WTC11 (cell line): Measurements from ENCODE around the gene IPO13. TPM values are rescaled to one million over a fixed set of nuclear protein-coding genes. Genes with fewer than 3 reads are reported as not detected.

Experiments
- ATAC-seq: fragments of 200-7000 bp; cut with Tn5 transposase; 2 replicates; pipeline ENCODE4 v1.10.0; 2021; ENCODE audit warnings: mild to moderate bottlenecking, moderate library complexity
- CTCF ChIA-PET: fragments of 300-600 bp; sonication (Branson Sonifier 250); formaldehyde crosslinking; loops from one replicate; lab custom pipeline; 2021; ENCODE audit warnings: antibody characterized with exemption; lab: Charles Lee
- POLR2A ChIA-PET: fragments of 350-600 bp; sonication (Branson Sonifier 250); formaldehyde crosslinking; loops from one replicate; lab custom pipeline; 2021; ENCODE audit warnings: antibody characterized with exemption; lab: Charles Lee
- DNase-seq: peaks from one replicate; pipeline ENCODE4 v3.0.0; 2021; ENCODE audit warnings: low spot score
- H3K27ac Mint-ChIP-seq: 2 replicates; pipeline ENCODE4 v1.8.0; 2021; ENCODE audit warnings: mixed read lengths
- H3K27me3 Mint-ChIP-seq: 2 replicates; pipeline ENCODE4 v1.8.0; 2021; ENCODE audit warnings: low read depth, mild to moderate bottlenecking, moderate library complexity, mixed read lengths
- H3K36me3 Mint-ChIP-seq: 2 replicates; pipeline ENCODE4 v1.8.0; 2021; ENCODE audit warnings: mixed read lengths
- H3K4me1 Mint-ChIP-seq: 2 replicates; pipeline ENCODE4 v1.8.0; 2022; ENCODE audit warnings: mixed read lengths
- H3K4me3 Mint-ChIP-seq: 2 replicates; pipeline ENCODE4 v1.8.0; 2021; ENCODE audit warnings: mild to moderate bottlenecking, moderate library complexity, mixed read lengths
- H3K9me3 Mint-ChIP-seq: 2 replicates; pipeline ENCODE4 v1.8.0; 2021; ENCODE audit warnings: mixed read lengths
- CBFB ChIP-seq: sonication (generic); formaldehyde crosslinking; IDR thresholded peaks from 2 replicates; pipeline ENCODE4 v1.8.1; 2022; ENCODE audit warnings: mild to moderate bottlenecking, low read depth, missing genetic modification reagents
- CREM ChIP-seq: sonication (generic); formaldehyde crosslinking; IDR thresholded peaks from 2 replicates; pipeline ENCODE4 v1.8.1; 2022; ENCODE audit warnings: mild to moderate bottlenecking, missing genetic modification reagents, moderate library complexity
- ESRRA ChIP-seq: sonication (generic); formaldehyde crosslinking; IDR thresholded peaks from 2 replicates; pipeline ENCODE4 v1.8.1; 2022; ENCODE audit warnings: mild to moderate bottlenecking, missing genetic modification reagents, borderline replicate concordance
- JAZF1 ChIP-seq: fragments of 250-450 bp; sonication (Bioruptor Pico); IDR thresholded peaks from 2 replicates; pipeline ENCODE4 v1.9.0; 2021; ENCODE audit warnings: moderate library complexity, mild to moderate bottlenecking, inconsistent platforms
- NR2C2 ChIP-seq: sonication (generic); formaldehyde crosslinking; IDR thresholded peaks from 2 replicates; pipeline ENCODE4 v1.8.0; 2022; ENCODE audit warnings: mild to moderate bottlenecking, missing genetic modification reagents
- PRRX2 ChIP-seq: fragments of 250-450 bp; sonication (Bioruptor Pico); IDR thresholded peaks from 2 replicates; pipeline ENCODE4 v1.8.0; 2021; ENCODE audit warnings: mild to moderate bottlenecking
- RELA ChIP-seq: sonication (generic); formaldehyde crosslinking; IDR thresholded peaks from 2 replicates; pipeline ENCODE4 v1.8.1; 2022; ENCODE audit warnings: missing genetic modification reagents, mild to moderate bottlenecking, borderline replicate concordance
- SMAD3 ChIP-seq: sonication (generic); formaldehyde crosslinking; IDR thresholded peaks from 2 replicates; pipeline ENCODE4 v1.8.0; 2022; ENCODE audit warnings: missing genetic modification reagents, mild to moderate bottlenecking, borderline replicate concordance
- TP53 ChIP-seq: sonication (generic); formaldehyde crosslinking; IDR thresholded peaks from 2 replicates; pipeline ENCODE4 v1.8.1; 2023; ENCODE audit warnings: mild to moderate bottlenecking, missing genetic modification reagents
- ZNF121 ChIP-seq: sonication (generic); formaldehyde crosslinking; IDR thresholded peaks from 2 replicates; pipeline ENCODE4 v1.8.0; 2023; ENCODE audit warnings: missing genetic modification reagents
- ZNF138 ChIP-seq: sonication (generic); formaldehyde crosslinking; conservative IDR thresholded peaks from 2 replicates; pipeline ENCODE4 v1.8.1; 2022; ENCODE audit warnings: mild to moderate bottlenecking, moderate library complexity, missing genetic modification reagents
- ZNF219 ChIP-seq: sonication (generic); formaldehyde crosslinking; IDR thresholded peaks from 2 replicates; pipeline ENCODE4 v1.8.0; 2023; ENCODE audit warnings: missing genetic modification reagents, mild to moderate bottlenecking, borderline replicate concordance
- ZNF232 ChIP-seq: sonication (generic); formaldehyde crosslinking; IDR thresholded peaks from 2 replicates; pipeline ENCODE4 v1.8.0; 2022; ENCODE audit warnings: mild to moderate bottlenecking, missing genetic modification reagents
- ZNF423 ChIP-seq: fragments of 250-450 bp; sonication (Bioruptor Pico); IDR thresholded peaks from 2 replicates; pipeline ENCODE4 v2.1.2; 2022; ENCODE audit warnings: mild to moderate bottlenecking, moderate library complexity
- ZNF671 ChIP-seq: fragments of 250-450 bp; sonication (Bioruptor Pico); IDR thresholded peaks from 2 replicates; pipeline ENCODE4 v1.8.0; 2021; ENCODE audit warnings: mild to moderate bottlenecking
- total RNA-seq: library from RNA; stranded (reverse); gene quantifications from 3 replicates; pipeline ENCODE4 v1.2.3, GENCODE V29; 2021
- TF ChIP-seq, protein P1 (sequence below): sonication (generic); formaldehyde crosslinking; IDR thresholded peaks from 2 replicates; pipeline ENCODE4 v1.8.0; 2022; ENCODE audit warnings: mild to moderate bottlenecking, missing genetic modification reagents
- TF ChIP-seq, protein P2 (sequence below): sonication (generic); formaldehyde crosslinking; IDR thresholded peaks from 2 replicates; pipeline ENCODE4 v1.8.1; 2022; ENCODE audit warnings: mild to moderate bottlenecking, missing genetic modification reagents, moderate library complexity, borderline replicate concordance
- TF ChIP-seq, protein P3 (sequence below): fragments of 200-600 bp; IDR thresholded peaks from 2 replicates; pipeline ENCODE4 v1.8.0; 2022; ENCODE audit warnings: antibody characterized with exemption
- TF ChIP-seq, protein P4 (sequence below): sonication (generic); formaldehyde crosslinking; IDR thresholded peaks from 2 replicates; pipeline ENCODE4 v1.8.0; 2022; ENCODE audit warnings: mild to moderate bottlenecking, missing genetic modification reagents
- TF ChIP-seq, protein P5 (sequence below): sonication (generic); formaldehyde crosslinking; conservative IDR thresholded peaks from 2 replicates; pipeline ENCODE4 v1.8.1; 2022; ENCODE audit warnings: mild to moderate bottlenecking, missing genetic modification reagents
- TF ChIP-seq, protein P6 (sequence below): fragments of 250-450 bp; sonication (Bioruptor Pico); IDR thresholded peaks from 2 replicates; pipeline ENCODE4 v1.9.0; 2021; ENCODE audit warnings: moderate library complexity, mild to moderate bottlenecking, inconsistent platforms, borderline replicate concordance
- TF ChIP-seq, protein P7 (sequence below): sonication (generic); formaldehyde crosslinking; IDR thresholded peaks from 2 replicates; pipeline ENCODE4 v1.8.1; 2023; ENCODE audit warnings: mild to moderate bottlenecking, missing genetic modification reagents, moderate library complexity

The IPO13 gene
- total RNA-seq, 1 experiment from 2014 or later, result 24.2 TPM

DNA sequence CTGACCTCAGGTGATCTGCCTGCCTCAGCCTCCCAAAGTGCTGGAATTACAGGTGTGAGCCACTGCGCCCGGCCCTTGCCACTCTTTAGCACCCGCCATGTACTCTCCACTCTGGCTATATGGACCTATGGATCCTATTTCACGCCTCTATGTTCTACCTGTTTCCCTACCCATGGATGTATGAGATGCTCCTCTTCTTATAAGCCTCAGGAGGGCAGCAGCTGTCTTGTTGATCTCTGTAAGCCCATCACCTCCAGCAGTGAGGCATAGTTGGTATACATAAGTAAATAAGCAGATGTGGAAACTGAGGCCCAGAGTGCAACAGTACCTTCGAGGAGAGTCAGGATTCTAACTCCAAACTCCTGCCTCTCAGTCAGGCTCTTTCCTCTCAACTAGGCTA lies 37.9 kb upstream of the IPO13 start:
- H3K27me3 Mint-ChIP-seq, result peaks cover 42% of the 10 kb centered on the region
- no peak for TF ChIP-seq JAZF1 (CRISPR knock-in tag)
- no peak for TF ChIP-seq ZNF671
- TF ChIP-seq, all 79 proteins: peak for 0
- POLR2A ChIA-PET, result interaction anchor here (0.6 kb wide), 1 partner anchor 142 kb away, joined by 3 read pairs; no protein-coding TSS in a partner anchor
- DNase-seq, result no peak
- ATAC-seq, result peak; percentile 57
- CTCF ChIA-PET, result interaction anchor here (1.7 to 8.2 kb wide), 3 partner anchors 22 to 144 kb away, joined by 5 to 96 read pairs (median 10); partner anchors contain the start of gene ARTN
- Mint-ChIP-seq H3K9me3 (no peaks in the 10 kb centered on the region), H3K4me1 (peaks cover 20% of the 10 kb centered on the region), H3K4me3 (no peak overlapping the region), H3K36me3 (no peaks in the 10 kb centered on the region), H3K27ac (no peak overlapping the region)

DNA sequence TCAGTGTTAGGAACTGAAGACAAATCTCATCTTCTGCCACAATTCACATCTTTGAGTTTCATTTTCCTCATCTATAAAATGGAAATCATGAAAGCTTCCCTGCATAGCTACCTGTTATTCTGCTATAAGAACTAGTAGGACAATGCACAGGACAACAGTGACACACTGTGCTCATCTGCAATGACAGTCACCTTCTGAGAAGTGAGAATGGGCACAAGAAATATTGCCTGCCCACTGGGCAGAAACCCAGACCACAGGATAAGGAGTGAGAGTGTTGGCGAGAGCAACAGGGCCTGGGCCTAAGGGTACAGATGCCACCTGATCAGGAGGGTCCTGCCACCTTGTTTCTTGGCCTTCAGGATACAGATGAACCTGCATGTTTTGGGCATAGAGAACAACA lies 36.4 kb upstream of the IPO13 start:
- no peak overlapping the region for H3K27ac Mint-ChIP-seq
- ChIA-PET POLR2A (no interaction called here), CTCF (interaction anchor here (2.2 to 8.2 kb wide), 2 partner anchors 20 to 24 kb away, joined by 7 to 96 read pairs; partner anchors contain the start of gene ARTN)
- no peaks in the 10 kb centered on the region for H3K9me3 Mint-ChIP-seq
- no peak for DNase-seq
- H3K36me3 Mint-ChIP-seq, result no peaks in the 10 kb centered on the region
- TF ChIP-seq ZNF121 (CRISPR knock-in tag) (no peak), RELA (CRISPR knock-in tag) (no peak), ZNF232 (CRISPR knock-in tag) (no peak), SMAD3 (CRISPR knock-in tag) (no peak)
- TF ChIP-seq, protein P1, sequence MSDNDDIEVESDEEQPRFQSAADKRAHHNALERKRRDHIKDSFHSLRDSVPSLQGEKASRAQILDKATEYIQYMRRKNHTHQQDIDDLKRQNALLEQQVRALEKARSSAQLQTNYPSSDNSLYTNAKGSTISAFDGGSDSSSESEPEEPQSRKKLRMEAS, result no peak
- TF ChIP-seq, protein P2, sequence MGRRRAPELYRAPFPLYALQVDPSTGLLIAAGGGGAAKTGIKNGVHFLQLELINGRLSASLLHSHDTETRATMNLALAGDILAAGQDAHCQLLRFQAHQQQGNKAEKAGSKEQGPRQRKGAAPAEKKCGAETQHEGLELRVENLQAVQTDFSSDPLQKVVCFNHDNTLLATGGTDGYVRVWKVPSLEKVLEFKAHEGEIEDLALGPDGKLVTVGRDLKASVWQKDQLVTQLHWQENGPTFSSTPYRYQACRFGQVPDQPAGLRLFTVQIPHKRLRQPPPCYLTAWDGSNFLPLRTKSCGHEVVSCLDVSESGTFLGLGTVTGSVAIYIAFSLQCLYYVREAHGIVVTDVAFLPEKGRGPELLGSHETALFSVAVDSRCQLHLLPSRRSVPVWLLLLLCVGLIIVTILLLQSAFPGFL (CRISPR knock-in tag), result no peak
- TF ChIP-seq, protein P3, sequence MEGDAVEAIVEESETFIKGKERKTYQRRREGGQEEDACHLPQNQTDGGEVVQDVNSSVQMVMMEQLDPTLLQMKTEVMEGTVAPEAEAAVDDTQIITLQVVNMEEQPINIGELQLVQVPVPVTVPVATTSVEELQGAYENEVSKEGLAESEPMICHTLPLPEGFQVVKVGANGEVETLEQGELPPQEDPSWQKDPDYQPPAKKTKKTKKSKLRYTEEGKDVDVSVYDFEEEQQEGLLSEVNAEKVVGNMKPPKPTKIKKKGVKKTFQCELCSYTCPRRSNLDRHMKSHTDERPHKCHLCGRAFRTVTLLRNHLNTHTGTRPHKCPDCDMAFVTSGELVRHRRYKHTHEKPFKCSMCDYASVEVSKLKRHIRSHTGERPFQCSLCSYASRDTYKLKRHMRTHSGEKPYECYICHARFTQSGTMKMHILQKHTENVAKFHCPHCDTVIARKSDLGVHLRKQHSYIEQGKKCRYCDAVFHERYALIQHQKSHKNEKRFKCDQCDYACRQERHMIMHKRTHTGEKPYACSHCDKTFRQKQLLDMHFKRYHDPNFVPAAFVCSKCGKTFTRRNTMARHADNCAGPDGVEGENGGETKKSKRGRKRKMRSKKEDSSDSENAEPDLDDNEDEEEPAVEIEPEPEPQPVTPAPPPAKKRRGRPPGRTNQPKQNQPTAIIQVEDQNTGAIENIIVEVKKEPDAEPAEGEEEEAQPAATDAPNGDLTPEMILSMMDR, result no peak
- H3K4me3 Mint-ChIP-seq, result no peak overlapping the region
- peaks cover 32% of the 10 kb centered on the region for H3K4me1 Mint-ChIP-seq
- H3K27me3 Mint-ChIP-seq, result peaks cover 31% of the 10 kb centered on the region
- no peak for ATAC-seq

DNA sequence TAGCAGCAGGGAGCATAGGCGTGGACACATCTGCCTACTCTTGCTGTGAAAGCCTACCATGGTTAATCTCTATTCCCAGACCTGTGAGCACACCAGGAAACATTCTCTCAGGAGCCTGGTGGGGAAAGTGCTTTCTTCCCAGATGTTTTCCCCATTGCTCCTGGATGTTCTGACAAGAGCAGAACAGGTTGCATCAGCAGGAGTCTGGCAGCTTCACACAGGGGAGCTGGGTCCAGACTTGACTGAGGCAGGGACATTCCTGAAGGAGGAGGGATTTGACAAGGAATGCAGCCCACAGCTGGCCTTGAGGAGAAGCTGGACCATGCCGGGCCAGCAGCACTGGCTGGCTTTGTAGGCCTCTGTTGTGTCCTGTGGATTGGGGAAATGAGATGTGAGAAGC lies 34.1 kb upstream of the IPO13 start:
- Mint-ChIP-seq H3K4me1 (peaks cover 32% of the 10 kb centered on the region), H3K9me3 (no peaks in the 10 kb centered on the region), H3K27ac (no peak overlapping the region; the same call in none of the 2 replicates), H3K4me3 (no peak overlapping the region), H3K36me3 (no peaks in the 10 kb centered on the region), H3K27me3 (peaks cover 12% of the 10 kb centered on the region)
- peak; percentile 81 for ATAC-seq
- ChIA-PET CTCF (interaction anchor here (1.0 to 8.2 kb wide), 6 partner anchors 17 to 148 kb away, joined by 3 to 96 read pairs (median 18); partner anchors contain the start of gene ARTN), POLR2A (interaction anchor here (0.6 to 1.1 kb wide), 3 partner anchors 21 to 262 kb away, joined by 3 read pairs; partner anchors contain the start of gene KDM4A)
- peak; percentile 65 for DNase-seq
- TF ChIP-seq ZNF423, result peak; percentile 88
- TF ChIP-seq ZNF138 (CRISPR knock-in tag), result no peak

DNA sequence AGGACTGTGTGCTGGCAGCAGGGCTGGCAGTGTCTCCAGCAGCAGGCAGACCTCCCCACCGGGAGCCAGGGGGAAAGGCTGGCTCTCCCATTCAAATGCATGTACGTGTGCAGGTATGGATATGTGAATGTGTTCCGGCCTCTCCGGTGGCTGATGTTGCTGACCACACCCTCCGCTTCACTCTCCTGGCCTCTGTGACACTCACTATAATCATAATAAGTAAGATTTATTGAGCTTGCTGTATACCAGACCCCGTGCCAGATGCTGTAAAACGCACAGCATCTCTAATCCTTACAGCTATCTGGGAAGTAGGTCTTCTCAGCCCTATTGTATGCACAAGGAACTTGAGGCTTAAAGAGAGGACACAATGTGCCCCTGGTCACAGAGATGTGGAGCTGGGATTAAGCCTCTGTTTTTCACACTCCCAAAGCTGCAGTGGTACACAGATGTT lies 33.7 kb upstream of the IPO13 start:
- Mint-ChIP-seq H3K36me3 (no peaks in the 10 kb centered on the region), H3K4me1 (peaks cover 32% of the 10 kb centered on the region), H3K27me3 (peaks cover 7% of the 10 kb centered on the region), H3K9me3 (no peaks in the 10 kb centered on the region), H3K4me3 (no peak overlapping the region), H3K27ac (no peak overlapping the region; the same call in 1 of the 2 replicates)
- no peak for DNase-seq
- ChIA-PET POLR2A (interaction anchor here (0.7 kb wide), 1 partner anchor 113 kb away, joined by 3 read pairs; no protein-coding TSS in a partner anchor), CTCF (interaction anchor here (1.0 to 8.2 kb wide), 7 partner anchors 17 to 148 kb away, joined by 3 to 96 read pairs (median 5); partner anchors contain the start of gene ARTN)
- ATAC-seq, result no peak
- TF ChIP-seq ZNF219 (CRISPR knock-in tag), result no peak
- TF ChIP-seq, protein P4, sequence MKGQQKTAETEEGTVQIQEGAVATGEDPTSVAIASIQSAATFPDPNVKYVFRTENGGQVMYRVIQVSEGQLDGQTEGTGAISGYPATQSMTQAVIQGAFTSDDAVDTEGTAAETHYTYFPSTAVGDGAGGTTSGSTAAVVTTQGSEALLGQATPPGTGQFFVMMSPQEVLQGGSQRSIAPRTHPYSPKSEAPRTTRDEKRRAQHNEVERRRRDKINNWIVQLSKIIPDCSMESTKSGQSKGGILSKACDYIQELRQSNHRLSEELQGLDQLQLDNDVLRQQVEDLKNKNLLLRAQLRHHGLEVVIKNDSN (CRISPR knock-in tag), result no peak
- TF ChIP-seq, protein P5, sequence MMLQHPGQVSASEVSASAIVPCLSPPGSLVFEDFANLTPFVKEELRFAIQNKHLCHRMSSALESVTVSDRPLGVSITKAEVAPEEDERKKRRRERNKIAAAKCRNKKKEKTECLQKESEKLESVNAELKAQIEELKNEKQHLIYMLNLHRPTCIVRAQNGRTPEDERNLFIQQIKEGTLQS (CRISPR knock-in tag), result no peak
- TF ChIP-seq ESRRA (CRISPR knock-in tag), result no peak
- no peak for TF ChIP-seq CBFB (CRISPR knock-in tag)
- TF ChIP-seq CREM (CRISPR knock-in tag), result no peak
- TF ChIP-seq PRRX2 (CRISPR knock-in tag), result no peak
- TF ChIP-seq, protein P6, sequence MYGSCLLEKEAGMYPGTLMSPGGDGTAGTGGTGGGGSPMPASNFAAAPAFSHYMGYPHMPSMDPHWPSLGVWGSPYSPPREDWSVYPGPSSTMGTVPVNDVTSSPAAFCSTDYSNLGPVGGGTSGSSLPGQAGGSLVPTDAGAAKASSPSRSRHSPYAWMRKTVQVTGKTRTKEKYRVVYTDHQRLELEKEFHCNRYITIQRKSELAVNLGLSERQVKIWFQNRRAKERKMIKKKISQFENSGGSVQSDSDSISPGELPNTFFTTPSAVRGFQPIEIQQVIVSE (CRISPR knock-in tag), result no peak
- TF ChIP-seq ZNF232 (CRISPR knock-in tag), result no peak
- no peak for TF ChIP-seq TP53
- no peak for TF ChIP-seq NR2C2 (CRISPR knock-in tag)
- TF ChIP-seq, protein P7, sequence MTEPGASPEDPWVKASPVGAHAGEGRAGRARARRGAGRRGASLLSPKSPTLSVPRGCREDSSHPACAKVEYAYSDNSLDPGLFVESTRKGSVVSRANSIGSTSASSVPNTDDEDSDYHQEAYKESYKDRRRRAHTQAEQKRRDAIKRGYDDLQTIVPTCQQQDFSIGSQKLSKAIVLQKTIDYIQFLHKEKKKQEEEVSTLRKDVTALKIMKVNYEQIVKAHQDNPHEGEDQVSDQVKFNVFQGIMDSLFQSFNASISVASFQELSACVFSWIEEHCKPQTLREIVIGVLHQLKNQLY (CRISPR knock-in tag), result no peak
